Gastroesophageal sphincter (tissue), 3 donors: ENCODE data around the gene CMYA5.

Experiments used
- POLR2A ChIP-seq, 2 donors: fragments of 450-650 bp; IDR thresholded peaks; one replicate each; pipeline ENCODE4 v1.6.1; 2017; ENCODE audit warnings: antibody characterized with exemption in 2 of 2, mild to moderate bottlenecking in 2 of 2, moderate library complexity in 1 of 2
- POLR2AphosphoS5 ChIP-seq: sonication (generic); formaldehyde crosslinking; IDR thresholded peaks from one replicate; pipeline ENCODE4 v1.6.1; 2017; ENCODE audit warnings: antibody characterized with exemption
- TF ChIP-seq, protein P1 (sequence below), 4 experiments: fragments of 200-600 bp in 2 of 4; fragments of 450-650 bp in 2 of 4; sonication (generic) in 1 of 4; IDR thresholded peaks; one replicate each; pipeline ENCODE4 v1.5.1; 2017 to 2019; ENCODE audit warnings: antibody characterized with exemption in 4 of 4, mild to moderate bottlenecking in 2 of 4, moderate library complexity in 2 of 4

DNA sequence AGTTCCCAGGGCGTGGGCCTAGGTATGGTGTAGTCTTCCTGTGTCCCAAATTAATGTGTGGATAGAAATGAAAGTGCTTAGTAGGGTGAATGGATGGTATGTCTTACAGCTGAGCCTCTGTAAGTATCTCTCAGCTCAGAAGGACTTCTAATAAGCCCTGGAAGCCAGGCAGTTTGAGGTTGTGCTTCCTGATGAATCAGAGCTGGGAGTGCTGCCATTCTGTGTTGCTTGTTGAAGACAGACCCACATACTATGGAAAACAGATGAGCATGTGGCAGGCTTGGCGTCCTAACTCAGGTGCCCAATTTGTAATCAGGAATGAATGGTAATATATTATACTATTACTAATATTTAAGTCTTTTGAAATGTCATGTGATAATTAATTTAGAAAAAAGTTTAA, 69.8 kb downstream of the CMYA5 start:
- TF ChIP-seq, protein P1, sequence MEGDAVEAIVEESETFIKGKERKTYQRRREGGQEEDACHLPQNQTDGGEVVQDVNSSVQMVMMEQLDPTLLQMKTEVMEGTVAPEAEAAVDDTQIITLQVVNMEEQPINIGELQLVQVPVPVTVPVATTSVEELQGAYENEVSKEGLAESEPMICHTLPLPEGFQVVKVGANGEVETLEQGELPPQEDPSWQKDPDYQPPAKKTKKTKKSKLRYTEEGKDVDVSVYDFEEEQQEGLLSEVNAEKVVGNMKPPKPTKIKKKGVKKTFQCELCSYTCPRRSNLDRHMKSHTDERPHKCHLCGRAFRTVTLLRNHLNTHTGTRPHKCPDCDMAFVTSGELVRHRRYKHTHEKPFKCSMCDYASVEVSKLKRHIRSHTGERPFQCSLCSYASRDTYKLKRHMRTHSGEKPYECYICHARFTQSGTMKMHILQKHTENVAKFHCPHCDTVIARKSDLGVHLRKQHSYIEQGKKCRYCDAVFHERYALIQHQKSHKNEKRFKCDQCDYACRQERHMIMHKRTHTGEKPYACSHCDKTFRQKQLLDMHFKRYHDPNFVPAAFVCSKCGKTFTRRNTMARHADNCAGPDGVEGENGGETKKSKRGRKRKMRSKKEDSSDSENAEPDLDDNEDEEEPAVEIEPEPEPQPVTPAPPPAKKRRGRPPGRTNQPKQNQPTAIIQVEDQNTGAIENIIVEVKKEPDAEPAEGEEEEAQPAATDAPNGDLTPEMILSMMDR (IDR thresholded peaks at IDR 0.05), result no peak
- TF ChIP-seq POLR2A (IDR thresholded peaks at IDR 0.05), result no peak
- TF ChIP-seq POLR2AphosphoS5, result no peak
